Left ventricle myocardium inferior (tissue), 1 donor: Measurements from ENCODE around the gene NOL9. TPM values are rescaled to one million over a fixed set of nuclear protein-coding genes. Genes with fewer than 3 reads are reported as not detected.

Source experiments
- DNase-seq: peaks from one replicate; pipeline ENCODE4 v3.0.0-alpha.2; 2020
- H3K27ac ChIP-seq: fragments of 200-600 bp; replicated peaks from 2 replicates; pipeline ENCODE4 v1.8.0; 2021
- H3K27me3 ChIP-seq: fragments of 200-600 bp; 2 replicates; pipeline ENCODE4 v1.8.0; 2021; ENCODE audit warnings: low read depth
- H3K36me3 ChIP-seq: fragments of 200-600 bp; 2 replicates; pipeline ENCODE4 v1.8.0; 2021
- H3K4me1 ChIP-seq: fragments of 200-600 bp; 2 replicates; pipeline ENCODE4 v1.8.0; 2021
- H3K4me3 ChIP-seq: fragments of 200-600 bp; 2 replicates; pipeline ENCODE4 v1.8.0; 2021; ENCODE audit warnings: mild to moderate bottlenecking, moderate library complexity
- H3K9me3 ChIP-seq: fragments of 200-600 bp; replicated peaks from 2 replicates; pipeline ENCODE4 v1.8.0; 2021
- intact Hi-C: fragments of 100-400 bp; cut with micrococcal nuclease; formaldehyde crosslinking; loops from one replicate; pipeline ENCODE4 v1.11.0; 2022
- total RNA-seq: library from RNA; stranded (reverse); fragmentation: NEBNext Ultra II Directional; extraction: Animal tissue kit (Norgen Biotek cat#: 25700); gene quantifications from one replicate; pipeline ENCODE4 v1.2.1, GENCODE V29; 2021
- TF ChIP-seq, protein P1 (sequence below): fragments of 200-600 bp; IDR thresholded peaks from 2 replicates; pipeline ENCODE4 v1.8.0; 2021; ENCODE audit warnings: antibody characterized with exemption, mild to moderate bottlenecking, borderline replicate concordance
- donor health status: DM: no; HTN: yes; CAD: no; lungs with severe emphysema.

The NOL9 gene
- total RNA-seq, 1 donor from 2014 or later: 13.4 TPM

DNA sequence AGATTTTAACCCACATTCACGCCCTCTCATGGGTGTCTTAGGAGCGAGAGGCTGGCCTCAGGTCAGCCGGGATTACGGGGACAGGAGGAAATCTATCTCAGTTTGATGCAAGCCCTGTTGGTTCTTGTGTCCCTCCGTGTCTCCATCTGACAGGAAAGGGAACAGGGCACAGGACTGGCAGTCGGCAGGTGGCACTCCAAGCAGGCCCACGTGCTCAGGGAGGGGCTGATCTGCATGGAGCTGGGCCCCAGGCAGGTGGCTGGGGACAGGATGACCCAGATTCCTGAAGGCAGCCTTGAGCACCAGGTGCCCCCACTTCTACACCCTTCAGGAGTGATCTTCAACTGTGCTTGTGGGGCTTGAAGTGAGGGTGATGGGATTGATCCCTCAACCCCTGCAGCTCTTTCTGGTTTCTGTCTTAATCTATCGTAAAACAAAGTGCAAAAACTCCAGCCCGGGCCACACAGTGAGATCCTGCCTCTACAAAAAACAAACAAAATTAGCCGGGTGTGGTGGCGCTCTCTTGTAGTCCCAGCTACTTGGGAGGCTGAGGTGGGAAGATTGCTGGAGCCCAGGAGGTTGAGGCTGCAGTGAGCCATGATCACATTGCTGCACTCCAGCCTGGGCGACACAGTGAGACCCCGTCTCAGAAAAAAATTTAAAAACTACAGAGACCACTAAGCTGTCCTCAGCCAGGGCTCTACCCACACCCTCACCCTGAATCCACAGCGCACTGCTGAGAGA lies 71.1 kb downstream of the NOL9 start:
- DNase-seq: no peak
- intact Hi-C loops: no loop called here

DNA sequence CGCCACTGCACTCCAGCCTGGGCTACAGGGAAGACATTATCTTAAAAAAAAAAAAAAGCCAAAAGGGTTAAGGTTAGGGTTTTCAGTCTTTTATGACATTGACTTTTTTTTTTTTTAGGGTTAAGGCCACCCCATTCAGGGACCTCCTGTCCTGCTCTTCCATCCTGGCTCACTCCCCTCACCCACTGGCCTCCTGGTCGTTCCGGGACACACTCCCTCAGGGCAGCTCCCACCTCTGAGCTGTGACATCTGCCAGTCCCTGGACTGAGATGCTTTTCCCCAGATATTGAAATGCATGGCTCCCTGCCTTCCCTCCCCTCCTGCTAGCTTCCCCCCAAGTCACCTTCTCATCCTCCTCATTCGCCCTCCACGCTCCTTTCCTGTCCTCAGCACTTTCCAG lies 72.5 kb downstream of the NOL9 start:
- intact Hi-C loops: no loop called here
- Histone ChIP-seq H3K4me1 (peaks cover 32% of the 10 kb centered on the region), H3K36me3 (peaks cover 8% of the 10 kb centered on the region), H3K27me3 (peaks cover 17% of the 10 kb centered on the region), H3K27ac (no peak overlapping the region), H3K4me3 (no peak overlapping the region), H3K9me3 (no peaks in the 10 kb centered on the region)
- TF ChIP-seq, protein P1, sequence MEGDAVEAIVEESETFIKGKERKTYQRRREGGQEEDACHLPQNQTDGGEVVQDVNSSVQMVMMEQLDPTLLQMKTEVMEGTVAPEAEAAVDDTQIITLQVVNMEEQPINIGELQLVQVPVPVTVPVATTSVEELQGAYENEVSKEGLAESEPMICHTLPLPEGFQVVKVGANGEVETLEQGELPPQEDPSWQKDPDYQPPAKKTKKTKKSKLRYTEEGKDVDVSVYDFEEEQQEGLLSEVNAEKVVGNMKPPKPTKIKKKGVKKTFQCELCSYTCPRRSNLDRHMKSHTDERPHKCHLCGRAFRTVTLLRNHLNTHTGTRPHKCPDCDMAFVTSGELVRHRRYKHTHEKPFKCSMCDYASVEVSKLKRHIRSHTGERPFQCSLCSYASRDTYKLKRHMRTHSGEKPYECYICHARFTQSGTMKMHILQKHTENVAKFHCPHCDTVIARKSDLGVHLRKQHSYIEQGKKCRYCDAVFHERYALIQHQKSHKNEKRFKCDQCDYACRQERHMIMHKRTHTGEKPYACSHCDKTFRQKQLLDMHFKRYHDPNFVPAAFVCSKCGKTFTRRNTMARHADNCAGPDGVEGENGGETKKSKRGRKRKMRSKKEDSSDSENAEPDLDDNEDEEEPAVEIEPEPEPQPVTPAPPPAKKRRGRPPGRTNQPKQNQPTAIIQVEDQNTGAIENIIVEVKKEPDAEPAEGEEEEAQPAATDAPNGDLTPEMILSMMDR: no peak
- no peak for DNase-seq

More for the DNA sequence above, 71.1 kb downstream of the NOL9 start:
- TF ChIP-seq, protein P1: no peak
- peaks cover 46% of the 10 kb centered on the region for H3K4me1 ChIP-seq
- no peaks in the 10 kb centered on the region for H3K9me3 ChIP-seq
- peaks cover 17% of the 10 kb centered on the region for H3K27me3 ChIP-seq
- H3K27ac ChIP-seq: no peak overlapping the region
- no peak overlapping the region for H3K4me3 ChIP-seq
- no peaks in the 10 kb centered on the region for H3K36me3 ChIP-seq

DNA sequence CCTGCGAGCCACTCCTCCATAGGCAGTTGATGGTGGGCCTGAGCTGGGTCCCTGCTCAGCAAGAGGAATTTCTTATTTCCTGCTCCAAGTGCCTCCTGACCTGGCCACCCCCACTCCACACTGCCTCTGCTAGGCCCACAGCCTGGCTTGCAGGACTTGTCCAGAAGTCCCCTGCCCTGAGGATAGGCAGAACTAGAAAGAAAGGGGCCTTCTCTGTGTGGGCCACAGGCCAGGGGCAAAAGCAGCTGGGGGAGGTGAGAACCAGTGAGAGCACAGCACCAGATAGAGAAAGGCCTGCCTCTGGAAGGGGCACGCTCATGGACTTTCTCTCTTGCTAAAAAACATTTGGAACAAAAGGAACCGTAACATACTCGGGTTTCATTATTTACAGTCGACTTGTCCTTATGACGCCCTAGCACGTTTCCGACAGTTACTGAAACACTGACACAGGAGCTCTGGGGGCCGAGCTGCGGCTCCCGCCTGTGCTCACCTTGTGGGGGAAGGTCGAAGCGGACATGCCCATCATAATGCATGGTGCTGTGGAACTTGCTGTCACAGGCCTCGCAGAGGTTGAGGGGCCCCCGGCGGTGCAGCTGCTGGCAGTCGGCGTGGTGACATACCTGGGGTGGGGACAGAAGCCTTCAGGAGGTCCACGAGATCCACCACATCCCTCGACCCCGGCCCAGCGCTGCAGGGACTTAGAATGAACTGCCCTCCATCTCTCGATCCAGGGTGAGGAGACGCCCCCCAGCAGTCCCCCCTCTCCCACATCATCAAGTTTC lies 77.1 kb downstream of the NOL9 start:
- Histone ChIP-seq H3K27me3 (no peaks in the 10 kb centered on the region), H3K4me3 (no peak overlapping the region), H3K27ac (no peak overlapping the region), H3K36me3 (peaks cover 39% of the 10 kb centered on the region), H3K4me1 (peaks cover 10% of the 10 kb centered on the region), H3K9me3 (no peaks in the 10 kb centered on the region)
- DNase-seq: no peak
- intact Hi-C loops: loop anchor here (10.0 kb wide), 1 partner anchor 48 kb away; no protein-coding TSS in a partner anchor
- TF ChIP-seq, protein P1: no peak

DNA sequence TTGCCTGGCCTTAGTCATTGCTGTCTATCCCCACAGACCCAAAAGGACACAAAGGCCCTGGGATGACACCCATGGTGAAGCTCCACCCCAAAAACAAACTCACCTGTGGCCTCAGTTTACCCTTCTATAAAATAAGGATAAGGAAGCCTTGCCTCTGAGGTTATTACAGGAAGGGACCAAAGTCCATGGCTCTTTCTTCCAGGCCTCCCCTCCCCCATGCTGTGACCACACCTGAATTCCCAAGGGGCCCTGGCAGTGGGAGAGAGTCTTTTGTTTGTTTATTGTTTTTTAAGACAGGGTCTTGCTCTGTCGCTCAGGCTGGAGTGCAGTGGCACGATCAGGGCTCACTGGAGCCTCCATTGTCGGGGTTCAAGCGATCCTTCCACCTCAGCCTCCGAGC lies 77.8 kb downstream of the NOL9 start:
- TF ChIP-seq, protein P1: no peak
- Histone ChIP-seq H3K36me3 (peaks cover 47% of the 10 kb centered on the region), H3K9me3 (no peaks in the 10 kb centered on the region), H3K27me3 (no peaks in the 10 kb centered on the region), H3K27ac (no peak overlapping the region), H3K4me1 (peaks cover 10% of the 10 kb centered on the region), H3K4me3 (no peak overlapping the region)
- intact Hi-C loops: loop anchor here (10.0 kb wide), 1 partner anchor 48 kb away; no protein-coding TSS in a partner anchor
- no peak for DNase-seq

DNA sequence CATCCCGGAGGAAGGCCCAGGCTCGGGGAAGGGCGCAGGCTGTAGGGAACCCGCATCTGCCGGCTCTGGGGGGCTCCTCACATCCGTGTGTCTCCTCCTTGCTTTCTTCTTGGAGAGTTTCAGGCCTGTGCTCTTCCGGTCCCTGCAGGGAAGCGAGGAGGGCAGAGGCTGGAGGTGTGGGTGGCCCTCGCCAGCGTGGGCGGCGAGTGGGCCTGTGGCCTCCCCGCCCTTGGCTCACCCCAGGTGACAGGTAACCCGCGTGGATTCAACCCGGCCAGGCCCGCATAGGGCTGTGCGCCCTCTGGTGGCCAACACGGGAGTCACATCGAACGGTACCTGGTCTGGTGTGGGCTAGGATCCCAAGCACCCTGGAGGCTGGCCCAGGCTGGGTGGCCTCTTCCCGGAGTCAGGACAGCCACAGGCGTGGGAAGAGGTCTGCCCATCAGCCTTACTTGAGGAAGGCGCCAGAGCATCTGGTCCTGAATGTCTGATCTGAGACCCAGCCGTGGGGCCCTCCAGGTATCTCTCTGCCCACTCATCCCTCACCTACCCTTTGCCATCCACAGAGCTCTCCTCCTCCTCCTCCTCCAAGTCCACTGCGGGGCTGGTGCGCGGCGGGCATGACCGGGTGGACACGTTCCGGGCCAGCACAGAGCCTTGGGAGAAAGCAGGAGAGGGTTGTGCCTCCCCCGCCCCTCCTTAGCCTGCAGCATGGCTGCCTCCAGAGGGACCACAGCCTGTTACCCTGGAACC lies 78.8 kb downstream of the NOL9 start:
- H3K36me3 ChIP-seq: peaks cover 56% of the 10 kb centered on the region
- intact Hi-C loops: loop anchor here (10.0 kb wide), 1 partner anchor 49 kb away; no protein-coding TSS in a partner anchor

More for the DNA sequence above, 78.8 kb downstream of the NOL9 start:
- no peaks in the 10 kb centered on the region for H3K27me3 ChIP-seq
- no peak overlapping the region for H3K27ac ChIP-seq
- H3K4me1 ChIP-seq: peaks cover 10% of the 10 kb centered on the region
- DNase-seq: peak; percentile 57
- H3K4me3 ChIP-seq: no peak overlapping the region
- TF ChIP-seq, protein P1: peak; percentile 93
- no peaks in the 10 kb centered on the region for H3K9me3 ChIP-seq
